HepG2 (cell line): ENCODE data around the gene TCEAL3. TPM values are rescaled to one million over a fixed set of nuclear protein-coding genes. Genes with fewer than 3 reads are reported as not detected.

Experiments
- ATAC-seq: fragments of 200-7000 bp; cut with Tn5 transposase; 3 replicates; pipeline ENCODE4 v1.9.1; 2020; ENCODE audit warnings: mild to moderate bottlenecking, moderate library complexity
- BruUV-seq: library from RNA; stranded (reverse); fragments of 400-500 nt; replicated peaks from 2 replicates; lab custom pipeline; 2021; lab: Mats Ljungman, UMichigan
- CTCF ChIA-PET: fragments of 300-600 bp; formaldehyde crosslinking; extraction: SDS; loops from one replicate; lab custom pipeline; 2021; ENCODE audit warnings: low total read pairs, inconsistent platforms, low intra/inter-chr PET ratio; lab: Yijun Ruan, JAX
- POLR2A ChIA-PET: fragments of 350-600 bp; sonication (Branson Sonifier 250); formaldehyde crosslinking; loops from one replicate; lab custom pipeline; 2020; ENCODE audit warnings: antibody characterized with exemption, inconsistent platforms; lab: Yijun Ruan, JAX
- DNase-seq: peaks from one replicate; pipeline ENCODE4 v3.0.0-alpha.2; 2015; ENCODE audit warnings: low spot score
- FAIRE-seq: peaks from 3 replicates; lab custom pipeline; 2011; peaks lifted over from hg19 to GRCh38; lab: Jason Lieb, UNC
- H2AFZ ChIP-seq: one replicate; pipeline ENCODE4 v1.6.1; 2011; ENCODE audit warnings: low read length, inconsistent platforms
- H3K27ac ChIP-seq: fragments of 300-600 bp; 3 replicates; pipeline ENCODE4 v1.8.0; 2011; ENCODE audit warnings: mixed run types, mild to moderate bottlenecking, mixed read lengths, low read length, inconsistent platforms; ENCODE audit not compliant: insufficient read depth; ENCODE audit errors: extremely low read length
- H3K27me3 ChIP-seq, 2 experiments: fragments of 200-600 bp in 1 of 2; 2 replicates in 1 of 2; 3 replicates in 1 of 2; pipeline versions ENCODE4 v1.6.0 to v1.8.0; 2011; ENCODE audit warnings: low read length in 2 of 2, mild to moderate bottlenecking in 2 of 2, moderate library complexity in 2 of 2, inconsistent platforms in 1 of 2; ENCODE audit not compliant: insufficient read depth in 2 of 2, control insufficient read depth in 1 of 2
- H3K36me3 ChIP-seq, 2 experiments: fragments of 200-600 bp in 1 of 2; replicated peaks in 1 of 2; 2 replicates in 1 of 2; 3 replicates in 1 of 2; pipeline versions ENCODE4 v1.5.1 to v1.8.0; 2011; ENCODE audit warnings: low read length in 2 of 2, inconsistent platforms in 1 of 2; ENCODE audit not compliant: insufficient read depth in 2 of 2, control insufficient read depth in 1 of 2
- H3K4me1 ChIP-seq: 2 replicates; pipeline ENCODE4 v1.5.1; 2012; ENCODE audit warnings: low read length, inconsistent platforms; ENCODE audit not compliant: insufficient read depth
- H3K4me2 ChIP-seq: 2 replicates; pipeline ENCODE4 v1.6.0; 2011; ENCODE audit warnings: low read depth, low read length, inconsistent platforms
- H3K4me3 ChIP-seq, 3 experiments: fragments of 200-600 bp in 1 of 3; sonication (generic), shearing (Covaris generic) in 1 of 3; replicated peaks in 1 of 3; 2 replicates each; pipeline ENCODE4 v1.5.1; 2011 to 2016; ENCODE audit warnings: low read length in 3 of 3, inconsistent platforms in 2 of 3, low read depth in 2 of 3, mild to moderate bottlenecking in 2 of 3, control low read depth in 1 of 3, mixed read lengths in 1 of 3; ENCODE audit not compliant: insufficient read depth in 1 of 3
- H3K79me2 ChIP-seq: one replicate; pipeline ENCODE4 v1.6.1; 2011; ENCODE audit warnings: low read length, inconsistent platforms; ENCODE audit not compliant: insufficient read depth
- H3K9ac ChIP-seq: 2 replicates; pipeline ENCODE4 v1.6.0; 2011; ENCODE audit warnings: mild to moderate bottlenecking, low read depth, low read length, inconsistent platforms; ENCODE audit not compliant: insufficient read depth
- H3K9me3 ChIP-seq: 2 replicates; pipeline ENCODE4 v1.5.1; 2012; ENCODE audit warnings: mild to moderate bottlenecking, low read length
- H4K20me1 ChIP-seq: 2 replicates; pipeline ENCODE4 v1.6.0; 2011; ENCODE audit warnings: inconsistent platforms, mild to moderate bottlenecking, low read length, moderate library complexity; ENCODE audit not compliant: insufficient read depth
- AGO2 ChIP-seq: fragments of 200-400 bp; formaldehyde crosslinking; optimal IDR thresholded peaks from 2 replicates; pipeline ENCODE3; 2017; ENCODE audit warnings: mild to moderate bottlenecking, low read depth, low read length, moderate library complexity
- ARNT2 ChIP-seq: sonication (generic); formaldehyde crosslinking; IDR thresholded peaks from 2 replicates; pipeline ENCODE4 v1.8.0; 2022; ENCODE audit warnings: mild to moderate bottlenecking, low read depth, missing genetic modification reagents, moderate library complexity
- DMAP1 ChIP-seq: IDR thresholded peaks from 2 replicates; pipeline ENCODE4 v1.6.1; 2016
- TCF12 ChIP-seq, 2 experiments: fragments of 450-650 bp in 1 of 2; sonication (generic) in 1 of 2; formaldehyde crosslinking in 1 of 2; IDR thresholded peaks; 2 replicates each; pipeline versions ENCODE4 v1.6.1 to v1.8.0; 2017 to 2022; ENCODE audit warnings: antibody characterized with exemption in 1 of 2, mild to moderate bottlenecking in 1 of 2, missing genetic modification reagents in 1 of 2, moderate library complexity in 1 of 2
- ZNF12 ChIP-seq: sonication (generic); formaldehyde crosslinking; IDR thresholded peaks from 2 replicates; pipeline ENCODE4 v1.5.0; 2020; ENCODE audit warnings: missing genetic modification reagents
- ZNF333 ChIP-seq: sonication (generic); formaldehyde crosslinking; IDR thresholded peaks from 2 replicates; pipeline ENCODE4 v1.4.0; 2020; ENCODE audit warnings: mild to moderate bottlenecking, missing genetic modification reagents, borderline replicate concordance
- ZNF337 ChIP-seq: sonication (generic); formaldehyde crosslinking; IDR thresholded peaks from 2 replicates; pipeline ENCODE4 v1.5.1; 2020; ENCODE audit warnings: missing genetic modification reagents, low read depth, mild to moderate bottlenecking, borderline replicate concordance
- ZNF777 ChIP-seq: sonication (generic); formaldehyde crosslinking; IDR thresholded peaks from 2 replicates; pipeline ENCODE4 v1.4.0; 2020; ENCODE audit warnings: missing genetic modification reagents
- WGBS: methylation state at CpG from one replicate; pipeline ENCODE4 v1.1.6; 2017; ENCODE audit warnings: low lambda C conversion rate; 5-methylcytosine and 5-hydroxymethylcytosine counted together
- in situ Hi-C: cut with HindIII; loops from 2 replicates; pipeline ENCODE4 v1.10.0; 2017; ENCODE audit warnings: low pct_unique_long_range_greater_than_20kb; ENCODE audit not compliant: extremely low pct_ligation_motif_present
- intact Hi-C: fragments of 100-400 bp; cut with micrococcal nuclease; formaldehyde crosslinking; loops from one replicate; pipeline ENCODE4 v1.10.0; 2022; ENCODE audit not compliant: unreplicated experiment
- polyA plus RNA-seq, 8 experiments: library from polyadenylated mRNA; depleted of rRNA in 3 of 8; stranded (reverse) in 7 of 8; unstranded in 1 of 8; fragments of >200 nt; fragmentation: Illumina TruSeq in 4 of 8; extraction: Trizol in 4 of 8; gene quantifications; 2 replicates each; pipeline versions ENCODE4 v1.2.1 to v1.2.3, GENCODE V29; 2011 to 2016; ENCODE audit warnings: low read depth in 4 of 8, missing spikeins in 1 of 8, mixed read lengths in 1 of 8; ENCODE audit not compliant: insufficient read depth in 1 of 8
- total RNA-seq, 5 experiments: library from RNA; depleted of rRNA; stranded (reverse); fragments of >200 nt; fragmentation: Illumina TruSeq; extraction: Trizol; gene quantifications; 2 replicates each; pipeline ENCODE4 v1.2.3, GENCODE V29; 2016; ENCODE audit warnings: low read depth in 1 of 5
- TF ChIP-seq, protein P1 (sequence below): sonication (generic); formaldehyde crosslinking; IDR thresholded peaks from 2 replicates; pipeline ENCODE4 v1.9.0; 2021; ENCODE audit warnings: missing genetic modification reagents, borderline replicate concordance
- TF ChIP-seq, protein P2 (sequence below): sonication (generic); formaldehyde crosslinking; IDR thresholded peaks from 2 replicates; pipeline ENCODE4 v1.5.1; 2020; ENCODE audit warnings: mild to moderate bottlenecking, missing genetic modification reagents, moderate library complexity
- TF ChIP-seq, protein P3 (sequence below): sonication (generic); formaldehyde crosslinking; IDR thresholded peaks from 2 replicates; pipeline ENCODE4 v1.4.0; 2020; ENCODE audit warnings: missing genetic modification reagents, borderline replicate concordance

The TCEAL3 gene
- total and polyA plus RNA-seq, 2 of the 13 experiments (the other 11 are each of a cell fraction or from before 2014, with no cell fraction given): 0.09 to 0.12 TPM

DNA sequence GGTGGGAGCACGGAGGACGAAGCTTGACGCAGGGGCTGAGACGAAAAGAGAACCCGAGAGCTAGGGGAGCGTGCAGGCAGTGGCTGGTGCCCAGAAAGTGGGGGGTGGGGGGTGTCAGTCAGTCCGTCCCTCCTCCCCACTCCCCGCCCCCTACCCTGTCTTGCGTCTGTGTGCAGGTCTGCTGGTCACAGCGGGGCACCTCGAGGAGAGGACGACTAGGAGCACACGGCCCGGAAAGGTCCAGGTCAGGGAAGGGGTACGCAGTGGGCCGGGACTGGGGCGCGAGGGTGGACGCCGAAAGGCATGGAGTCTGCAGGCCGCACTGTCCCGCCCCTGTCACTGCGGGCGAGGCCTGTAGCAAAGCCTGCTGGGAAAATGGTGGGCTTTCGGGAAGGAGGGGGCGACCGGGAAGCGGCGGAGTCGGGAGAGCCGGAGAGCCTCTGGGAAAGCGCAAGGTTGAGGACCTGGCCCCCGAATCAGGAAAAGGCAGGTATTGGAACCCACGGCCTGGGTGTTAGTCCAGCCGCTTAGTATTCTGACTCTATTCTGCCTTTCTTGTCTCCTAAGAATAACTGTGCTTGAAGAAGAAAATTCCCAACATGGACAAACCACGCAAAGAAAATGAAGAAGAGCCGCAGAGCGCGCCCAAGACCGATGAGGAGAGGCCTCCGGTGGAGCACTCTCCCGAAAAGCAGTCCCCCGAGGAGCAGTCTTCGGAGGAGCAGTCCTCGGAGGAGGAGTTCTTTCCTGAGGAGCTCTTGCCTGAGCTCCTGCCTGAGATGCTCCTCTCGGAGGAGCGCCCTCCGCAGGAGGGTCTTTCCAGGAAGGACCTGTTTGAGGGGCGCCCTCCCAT, 21.8 kb downstream of the TCEAL3 start:
- 0% methylated on average over 12 of the region's 49 CpGs for WGBS
- POLR2A ChIA-PET: interaction anchor here (0.7 to 2.2 kb wide), 3 partner anchors 56 to 61 kb away, joined by 3 to 13 read pairs (median 9); no protein-coding TSS in a partner anchor
- Histone ChIP-seq H3K4me3 (peak overlapping the region; percentile 67 to 78 (median 73)), H3K27ac (peak overlapping the region; percentile 86), H4K20me1 (no peaks in the 10 kb centered on the region), H3K4me1 (peaks cover 7% of the 10 kb centered on the region; the same call in 1 of the 2 replicates), H2AFZ (peak overlapping the region; percentile 63), H3K9me3 (no peaks in the 10 kb centered on the region), H3K27me3 (no peaks in the 10 kb centered on the region), H3K79me2 (peaks cover 2% of the 10 kb centered on the region), H3K36me3 (no peaks in the 10 kb centered on the region), H3K9ac (peak overlapping the region; percentile 71), H3K4me2 (peak overlapping the region; percentile 84)
- ATAC-seq: peak; percentile 94
- in situ Hi-C loops (no loop called here), intact Hi-C loops (loop anchor here (1.0 to 5.0 kb wide), 2 partner anchors 58 to 96 kb away; partner anchors contain the start of gene MORF4L2)
- FAIRE-seq: no peak
- DNase-seq: peak; percentile 39
- CTCF ChIA-PET: interaction anchor here (0.6 kb wide), 1 partner anchor 93 kb away, joined by 4 read pairs; no protein-coding TSS in a partner anchor
- BruUV-seq: TSS peak; percentile 83
- TF ChIP-seq ZNF333 (CRISPR knock-in tag) (no peak), ARNT2 (CRISPR knock-in tag) (0 out of 2 replicates have a peak, but pooled peaks have one; percentile 50), DMAP1 (peak; percentile 65; the same call in 1 of the 2 replicates), ZNF12 (no peak), ZNF777 (no peak), ZNF337 (CRISPR knock-in tag) (no peak), AGO2 (peak; percentile 42), TCF12 (IDR thresholded peaks at IDR 0.05) (no peak), TCF12 (CRISPR knock-in tag; IDR thresholded peaks at IDR 0.05) (no peak)
- TF ChIP-seq, protein P1, sequence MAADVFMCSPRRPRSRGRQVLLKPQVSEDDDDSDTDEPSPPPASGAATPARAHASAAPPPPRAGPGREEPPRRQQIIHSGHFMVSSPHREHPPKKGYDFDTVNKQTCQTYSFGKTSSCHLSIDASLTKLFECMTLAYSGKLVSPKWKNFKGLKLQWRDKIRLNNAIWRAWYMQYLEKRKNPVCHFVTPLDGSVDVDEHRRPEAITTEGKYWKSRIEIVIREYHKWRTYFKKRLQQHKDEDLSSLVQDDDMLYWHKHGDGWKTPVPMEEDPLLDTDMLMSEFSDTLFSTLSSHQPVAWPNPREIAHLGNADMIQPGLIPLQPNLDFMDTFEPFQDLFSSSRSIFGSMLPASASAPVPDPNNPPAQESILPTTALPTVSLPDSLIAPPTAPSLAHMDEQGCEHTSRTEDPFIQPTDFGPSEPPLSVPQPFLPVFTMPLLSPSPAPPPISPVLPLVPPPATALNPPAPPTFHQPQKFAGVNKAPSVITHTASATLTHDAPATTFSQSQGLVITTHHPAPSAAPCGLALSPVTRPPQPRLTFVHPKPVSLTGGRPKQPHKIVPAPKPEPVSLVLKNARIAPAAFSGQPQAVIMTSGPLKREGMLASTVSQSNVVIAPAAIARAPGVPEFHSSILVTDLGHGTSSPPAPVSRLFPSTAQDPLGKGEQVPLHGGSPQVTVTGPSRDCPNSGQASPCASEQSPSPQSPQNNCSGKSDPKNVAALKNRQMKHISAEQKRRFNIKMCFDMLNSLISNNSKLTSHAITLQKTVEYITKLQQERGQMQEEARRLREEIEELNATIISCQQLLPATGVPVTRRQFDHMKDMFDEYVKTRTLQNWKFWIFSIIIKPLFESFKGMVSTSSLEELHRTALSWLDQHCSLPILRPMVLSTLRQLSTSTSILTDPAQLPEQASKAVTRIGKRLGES (CRISPR knock-in tag): no peak
- TF ChIP-seq, protein P2, sequence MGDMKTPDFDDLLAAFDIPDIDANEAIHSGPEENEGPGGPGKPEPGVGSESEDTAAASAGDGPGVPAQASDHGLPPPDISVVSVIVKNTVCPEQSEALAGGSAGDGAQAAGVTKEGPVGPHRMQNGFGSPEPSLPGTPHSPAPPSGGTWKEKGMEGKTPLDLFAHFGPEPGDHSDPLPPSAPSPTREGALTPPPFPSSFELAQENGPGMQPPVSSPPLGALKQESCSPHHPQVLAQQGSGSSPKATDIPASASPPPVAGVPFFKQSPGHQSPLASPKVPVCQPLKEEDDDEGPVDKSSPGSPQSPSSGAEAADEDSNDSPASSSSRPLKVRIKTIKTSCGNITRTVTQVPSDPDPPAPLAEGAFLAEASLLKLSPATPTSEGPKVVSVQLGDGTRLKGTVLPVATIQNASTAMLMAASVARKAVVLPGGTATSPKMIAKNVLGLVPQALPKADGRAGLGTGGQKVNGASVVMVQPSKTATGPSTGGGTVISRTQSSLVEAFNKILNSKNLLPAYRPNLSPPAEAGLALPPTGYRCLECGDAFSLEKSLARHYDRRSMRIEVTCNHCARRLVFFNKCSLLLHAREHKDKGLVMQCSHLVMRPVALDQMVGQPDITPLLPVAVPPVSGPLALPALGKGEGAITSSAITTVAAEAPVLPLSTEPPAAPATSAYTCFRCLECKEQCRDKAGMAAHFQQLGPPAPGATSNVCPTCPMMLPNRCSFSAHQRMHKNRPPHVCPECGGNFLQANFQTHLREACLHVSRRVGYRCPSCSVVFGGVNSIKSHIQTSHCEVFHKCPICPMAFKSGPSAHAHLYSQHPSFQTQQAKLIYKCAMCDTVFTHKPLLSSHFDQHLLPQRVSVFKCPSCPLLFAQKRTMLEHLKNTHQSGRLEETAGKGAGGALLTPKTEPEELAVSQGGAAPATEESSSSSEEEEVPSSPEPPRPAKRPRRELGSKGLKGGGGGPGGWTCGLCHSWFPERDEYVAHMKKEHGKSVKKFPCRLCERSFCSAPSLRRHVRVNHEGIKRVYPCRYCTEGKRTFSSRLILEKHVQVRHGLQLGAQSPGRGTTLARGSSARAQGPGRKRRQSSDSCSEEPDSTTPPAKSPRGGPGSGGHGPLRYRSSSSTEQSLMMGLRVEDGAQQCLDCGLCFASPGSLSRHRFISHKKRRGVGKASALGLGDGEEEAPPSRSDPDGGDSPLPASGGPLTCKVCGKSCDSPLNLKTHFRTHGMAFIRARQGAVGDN (CRISPR knock-in tag): peak; percentile 90
- TF ChIP-seq, protein P3, sequence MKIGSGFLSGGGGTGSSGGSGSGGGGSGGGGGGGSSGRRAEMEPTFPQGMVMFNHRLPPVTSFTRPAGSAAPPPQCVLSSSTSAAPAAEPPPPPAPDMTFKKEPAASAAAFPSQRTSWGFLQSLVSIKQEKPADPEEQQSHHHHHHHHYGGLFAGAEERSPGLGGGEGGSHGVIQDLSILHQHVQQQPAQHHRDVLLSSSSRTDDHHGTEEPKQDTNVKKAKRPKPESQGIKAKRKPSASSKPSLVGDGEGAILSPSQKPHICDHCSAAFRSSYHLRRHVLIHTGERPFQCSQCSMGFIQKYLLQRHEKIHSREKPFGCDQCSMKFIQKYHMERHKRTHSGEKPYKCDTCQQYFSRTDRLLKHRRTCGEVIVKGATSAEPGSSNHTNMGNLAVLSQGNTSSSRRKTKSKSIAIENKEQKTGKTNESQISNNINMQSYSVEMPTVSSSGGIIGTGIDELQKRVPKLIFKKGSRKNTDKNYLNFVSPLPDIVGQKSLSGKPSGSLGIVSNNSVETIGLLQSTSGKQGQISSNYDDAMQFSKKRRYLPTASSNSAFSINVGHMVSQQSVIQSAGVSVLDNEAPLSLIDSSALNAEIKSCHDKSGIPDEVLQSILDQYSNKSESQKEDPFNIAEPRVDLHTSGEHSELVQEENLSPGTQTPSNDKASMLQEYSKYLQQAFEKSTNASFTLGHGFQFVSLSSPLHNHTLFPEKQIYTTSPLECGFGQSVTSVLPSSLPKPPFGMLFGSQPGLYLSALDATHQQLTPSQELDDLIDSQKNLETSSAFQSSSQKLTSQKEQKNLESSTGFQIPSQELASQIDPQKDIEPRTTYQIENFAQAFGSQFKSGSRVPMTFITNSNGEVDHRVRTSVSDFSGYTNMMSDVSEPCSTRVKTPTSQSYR (CRISPR knock-in tag): peak; percentile 47; the same call in 1 of the 2 replicates
